ENCODE results near the gene POLR3K.
A peak's percentile ranks its signal among the peaks of the same experiment; 100 is the strongest.

Gene POLR3K

DNA sequence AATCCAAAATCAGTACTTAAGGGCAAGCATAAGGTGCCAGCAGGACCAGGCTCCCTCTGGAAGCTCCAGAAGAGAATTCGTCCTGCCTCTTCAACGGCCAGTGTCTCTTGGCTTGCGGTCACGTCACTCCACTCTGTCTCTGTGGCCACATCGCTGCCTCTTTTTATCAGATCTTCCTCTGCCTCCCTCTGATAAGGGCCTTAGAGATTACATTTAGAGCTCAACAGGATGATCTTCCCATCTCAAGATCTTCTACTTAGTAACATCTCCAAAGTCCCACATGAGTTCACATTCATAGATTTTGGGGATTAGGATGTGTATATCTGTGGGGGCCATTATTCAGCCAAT, 41.5 kb upstream of the POLR3K start:
- DNase-seq (ENCODE audit: low spot score): no peak
- Histone ChIP-seq H3K4me3 (no peak overlapping the region), H3K27ac (no peak overlapping the region)
- TF ChIP-seq, protein P1, sequence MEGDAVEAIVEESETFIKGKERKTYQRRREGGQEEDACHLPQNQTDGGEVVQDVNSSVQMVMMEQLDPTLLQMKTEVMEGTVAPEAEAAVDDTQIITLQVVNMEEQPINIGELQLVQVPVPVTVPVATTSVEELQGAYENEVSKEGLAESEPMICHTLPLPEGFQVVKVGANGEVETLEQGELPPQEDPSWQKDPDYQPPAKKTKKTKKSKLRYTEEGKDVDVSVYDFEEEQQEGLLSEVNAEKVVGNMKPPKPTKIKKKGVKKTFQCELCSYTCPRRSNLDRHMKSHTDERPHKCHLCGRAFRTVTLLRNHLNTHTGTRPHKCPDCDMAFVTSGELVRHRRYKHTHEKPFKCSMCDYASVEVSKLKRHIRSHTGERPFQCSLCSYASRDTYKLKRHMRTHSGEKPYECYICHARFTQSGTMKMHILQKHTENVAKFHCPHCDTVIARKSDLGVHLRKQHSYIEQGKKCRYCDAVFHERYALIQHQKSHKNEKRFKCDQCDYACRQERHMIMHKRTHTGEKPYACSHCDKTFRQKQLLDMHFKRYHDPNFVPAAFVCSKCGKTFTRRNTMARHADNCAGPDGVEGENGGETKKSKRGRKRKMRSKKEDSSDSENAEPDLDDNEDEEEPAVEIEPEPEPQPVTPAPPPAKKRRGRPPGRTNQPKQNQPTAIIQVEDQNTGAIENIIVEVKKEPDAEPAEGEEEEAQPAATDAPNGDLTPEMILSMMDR (IDR thresholded peaks at IDR 0.05): no peak

DNA sequence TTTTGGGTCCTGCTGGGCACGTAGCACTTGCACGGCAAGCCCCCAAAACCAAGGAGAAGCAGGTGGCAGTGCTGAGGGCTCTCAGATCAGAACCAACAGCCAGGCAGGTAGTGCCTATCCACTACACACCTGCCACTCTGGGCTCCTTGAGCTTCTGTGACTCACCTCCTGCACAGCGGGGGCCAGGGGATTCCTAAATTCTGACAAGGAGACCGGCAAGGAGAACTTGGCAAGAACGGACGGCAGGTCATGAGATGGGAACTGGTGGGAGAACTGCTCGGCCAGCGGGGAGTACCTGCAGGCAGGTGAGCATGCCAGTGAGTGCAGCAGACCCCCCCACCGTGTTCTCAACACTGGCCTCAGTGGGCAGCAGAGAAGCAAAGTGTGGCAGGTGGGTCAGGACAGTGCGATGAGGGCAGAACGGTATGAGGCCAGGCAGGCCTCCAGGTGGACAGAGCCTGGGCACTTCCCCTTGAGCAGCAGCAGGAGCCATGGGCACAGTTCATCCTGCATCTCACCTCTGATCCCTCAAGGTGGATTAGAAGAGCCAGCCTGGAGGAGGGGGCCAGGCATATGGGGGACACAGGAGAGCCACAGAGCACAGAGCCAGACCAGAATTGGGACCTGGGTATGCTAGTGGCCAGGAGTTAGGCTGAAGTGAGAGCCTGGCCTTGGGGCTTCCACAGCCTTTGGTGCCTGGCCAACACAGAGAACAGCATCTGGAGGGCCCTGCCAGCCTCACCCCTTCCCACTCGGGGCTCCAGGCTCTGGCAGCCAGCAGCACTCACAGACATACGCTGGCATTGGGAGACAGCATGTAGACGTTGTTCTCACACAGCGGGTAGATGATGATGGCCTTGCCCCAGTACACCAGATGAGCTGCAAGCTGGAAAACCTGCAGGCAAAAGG, 39.3 kb upstream of the POLR3K start:
- no peak overlapping the region for H3K4me3 ChIP-seq
- TF ChIP-seq, protein P1 (IDR thresholded peaks at IDR 0.05): no peak
- H3K27ac ChIP-seq: peak overlapping the region in 1 of 2 donors; percentile 78
- no peak for DNase-seq (ENCODE audit: low spot score)

DNA sequence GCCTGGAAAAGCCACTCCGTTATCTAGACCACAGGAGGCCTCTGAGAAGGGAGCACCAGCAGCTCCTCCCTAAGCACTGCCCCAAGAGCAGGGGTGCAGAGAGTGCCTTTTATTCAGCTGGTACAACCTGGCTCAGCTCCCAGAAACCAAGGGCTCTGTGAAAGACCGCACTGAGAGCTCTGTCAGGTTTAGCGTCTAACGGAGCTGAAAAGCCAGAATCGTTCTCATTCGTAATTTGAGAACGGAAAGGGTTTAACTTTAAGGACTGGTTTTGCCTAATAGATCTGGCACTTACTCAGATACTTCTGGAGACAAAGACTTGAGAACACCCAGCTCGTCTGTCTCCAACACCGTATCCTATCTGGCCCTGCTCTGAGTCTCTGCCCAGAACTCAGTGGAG, 38.1 kb upstream of the POLR3K start:
- H3K27ac ChIP-seq: peak overlapping the region; percentile 47 to 78

DNA sequence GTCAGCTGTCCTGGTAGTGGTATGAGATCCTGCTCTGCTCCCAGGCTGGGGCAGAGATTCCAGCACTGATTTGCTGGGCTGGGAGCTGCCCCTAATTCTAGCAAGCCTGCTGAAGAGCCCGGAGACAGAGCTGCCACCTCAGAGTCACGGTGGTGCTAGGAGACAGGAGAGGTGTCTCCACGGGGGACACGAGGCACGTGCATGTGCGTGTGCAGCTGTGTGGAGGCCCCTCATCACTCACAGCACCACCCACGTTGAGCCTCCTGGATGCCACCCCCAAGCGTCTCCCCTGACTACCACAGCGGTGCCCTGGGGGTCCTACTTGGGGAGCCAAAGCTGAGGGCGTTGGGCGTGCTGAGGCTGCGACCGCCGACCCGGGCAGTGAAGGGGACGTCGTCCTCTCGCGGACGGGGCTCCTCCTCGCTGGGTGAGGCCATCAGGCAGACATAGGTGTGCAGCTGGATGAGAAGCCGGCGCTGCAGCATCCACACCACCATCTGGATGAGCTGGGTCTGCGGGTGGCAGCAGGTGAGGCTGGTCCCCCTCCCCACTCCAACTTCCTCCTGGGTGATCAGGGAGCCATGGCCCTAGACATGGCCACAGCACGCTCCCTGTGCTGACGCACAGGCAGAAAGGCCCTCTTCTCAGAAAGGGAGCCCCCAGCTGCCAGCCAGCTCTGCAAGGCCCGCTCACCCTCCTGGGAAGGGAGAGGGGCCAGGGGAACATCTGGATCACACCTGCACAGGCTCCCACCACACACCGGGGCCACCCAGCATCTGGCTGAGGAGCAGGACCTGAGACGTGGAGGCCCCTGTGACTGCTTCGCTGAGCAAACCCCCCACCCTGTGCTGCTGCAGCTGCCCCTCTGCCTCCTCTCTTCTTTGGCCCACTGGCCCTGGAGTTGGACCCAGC, 36.2 kb upstream of the POLR3K start:
- Histone ChIP-seq H3K4me3 (no peak overlapping the region), H3K27ac (peak overlapping the region in 1 of 2 donors; percentile 17)
- no peak for DNase-seq (ENCODE audit: low spot score)
- TF ChIP-seq, protein P1 (IDR thresholded peaks at IDR 0.05): no peak

More for the DNA sequence above, 38.1 kb upstream of the POLR3K start:
- TF ChIP-seq, protein P1 (IDR thresholded peaks at IDR 0.05): no peak
- no peak for DNase-seq (ENCODE audit: low spot score)
- no peak overlapping the region for H3K4me3 ChIP-seq

DNA sequence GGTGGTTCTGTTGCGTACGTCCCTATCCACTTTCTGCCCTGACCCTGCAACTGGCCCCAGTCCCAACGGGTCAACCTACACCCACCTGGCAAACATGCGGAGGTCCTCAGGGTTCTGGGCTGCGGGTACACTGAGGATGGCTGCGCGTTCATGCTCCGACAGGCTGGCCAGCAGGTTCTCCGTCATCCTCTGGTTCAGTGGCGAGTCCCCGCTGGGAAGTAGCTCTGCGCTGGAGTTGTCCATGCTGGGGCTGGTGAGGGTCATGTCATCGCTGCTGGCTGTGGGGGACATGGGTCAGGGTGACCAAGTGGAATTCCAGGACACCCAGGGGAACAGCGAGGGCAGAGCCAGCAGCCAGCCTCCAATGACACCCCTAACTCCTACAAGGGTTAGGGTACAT, 35.2 kb upstream of the POLR3K start:
- TF ChIP-seq, protein P1 (IDR thresholded peaks at IDR 0.05): no peak
- Histone ChIP-seq H3K4me3 (no peak overlapping the region), H3K27ac (no peak overlapping the region)
- no peak for DNase-seq (ENCODE audit: low spot score)

DNA sequence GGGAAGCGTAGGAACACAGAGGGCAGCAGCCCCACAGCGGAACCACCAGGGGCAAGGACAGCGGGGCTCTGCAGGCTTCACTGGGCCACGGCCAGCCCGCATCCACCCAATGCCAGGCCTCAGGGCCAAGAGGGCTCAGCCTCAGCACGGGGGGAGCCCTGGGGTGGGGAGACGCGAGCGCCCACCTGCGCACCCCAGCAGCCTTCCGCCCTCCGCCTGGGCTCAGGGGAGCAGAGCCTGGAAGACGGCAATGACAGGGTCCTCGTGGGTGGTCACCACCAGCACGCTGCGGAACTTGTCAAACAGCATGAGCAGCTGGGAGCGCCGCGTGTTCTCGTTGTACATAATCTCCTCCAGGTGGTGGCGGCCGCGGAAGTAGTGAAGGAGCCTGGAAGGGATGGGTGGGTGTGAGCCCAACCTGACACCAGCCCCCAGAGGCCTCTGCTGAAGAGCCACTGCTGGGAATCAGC, 33.1 kb upstream of the POLR3K start:
- TF ChIP-seq, protein P1 (IDR thresholded peaks at IDR 0.05): no peak
- Histone ChIP-seq H3K27ac (peak overlapping the region; percentile 78 to 85), H3K4me3 (no peak overlapping the region)
- DNase-seq (ENCODE audit: low spot score): no peak
